ENCODE results near the gene MUC22.
"Not testable (repeated sequence)": the region's sequence is repeated elsewhere in the genome, so short reads cannot be mapped to it uniquely, and the experiment has no call there.

MUC22 gene

DNA sequence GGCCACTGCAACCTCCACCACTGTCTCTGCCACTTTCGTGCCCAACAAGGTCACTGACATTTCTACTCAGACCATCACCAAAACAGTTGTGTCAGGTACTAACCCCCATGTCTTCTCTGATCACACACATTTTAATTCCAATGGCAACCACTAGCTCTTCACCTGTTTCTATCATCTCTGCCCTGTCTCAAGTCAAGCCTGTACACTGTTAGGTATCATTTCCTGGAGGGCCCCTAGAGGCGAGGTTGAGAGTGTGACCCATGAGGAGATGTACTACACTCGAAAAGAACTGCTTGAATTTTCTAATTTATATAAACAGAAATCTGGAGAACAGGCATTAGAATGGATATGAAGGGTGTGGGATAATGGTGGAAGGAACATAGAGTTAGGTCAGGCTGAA lies 44.1 kb upstream of the MUC22 start:
- Histone ChIP-seq H3K9me3 (ENCODE audit: control insufficient read depth, insufficient read depth, low read length) (no peaks in the 10 kb centered on the region), H3K4me1 (ENCODE audit: control insufficient read depth, low read length) (no peaks in the 10 kb centered on the region), H3K79me2 (ENCODE audit: control insufficient read depth, low read length) (no peaks in the 10 kb centered on the region), H3F3A (ENCODE audit: control insufficient read depth, insufficient read depth) (no peaks in the 10 kb centered on the region), H3K4me3 (ENCODE audit: low read length) (no peak overlapping the region), H3K9me2 (replicated peaks; ENCODE audit: control insufficient read depth, low read length) (no peaks in the 10 kb centered on the region), H4K20me1 (ENCODE audit: control insufficient read depth, insufficient read depth, low read depth, low read length) (no peaks in the 10 kb centered on the region), H3K27me3 (ENCODE audit: control insufficient read depth, low read length) (peaks cover 4% of the 10 kb centered on the region), H3K36me3 (ENCODE audit: control insufficient read depth, low read length) (no peaks in the 10 kb centered on the region), H3K4me2 (ENCODE audit: low read length) (no peak overlapping the region), H3K27ac (ENCODE audit: low read depth, low read length) (no peak overlapping the region)
- TF ChIP-seq CTCF (IDR thresholded peaks at IDR 0.05; ENCODE audit: low read depth, low read length, poor library complexity, severe bottlenecking) (no peak), EZH2phosphoT487 (IDR thresholded peaks at IDR 0.05; ENCODE audit: borderline replicate concordance, low read length) (no peak)

- not testable (repeated sequence) for H3K27ac ChIP-seq (ENCODE audit: low read depth, low read length); H3K4me3 ChIP-seq (ENCODE audit: low read length); H3K9me3 ChIP-seq (ENCODE audit: control insufficient read depth, insufficient read depth, low read length); H4K20me1 ChIP-seq (ENCODE audit: control insufficient read depth, insufficient read depth, low read depth, low read length); H3K4me1 ChIP-seq (ENCODE audit: control insufficient read depth, low read length); H3K79me2 ChIP-seq (ENCODE audit: control insufficient read depth, low read length); H3K27me3 ChIP-seq (ENCODE audit: control insufficient read depth, low read length); H3K9me2 ChIP-seq (replicated peaks; ENCODE audit: control insufficient read depth, low read length); H3K36me3 ChIP-seq (ENCODE audit: control insufficient read depth, low read length); H3K4me2 ChIP-seq (ENCODE audit: low read length); H3F3A ChIP-seq (ENCODE audit: control insufficient read depth, insufficient read depth)
Observed at GRCh38 chr6:30969171-30969570, 41.1 kb upstream of the MUC22 start.

DNA sequence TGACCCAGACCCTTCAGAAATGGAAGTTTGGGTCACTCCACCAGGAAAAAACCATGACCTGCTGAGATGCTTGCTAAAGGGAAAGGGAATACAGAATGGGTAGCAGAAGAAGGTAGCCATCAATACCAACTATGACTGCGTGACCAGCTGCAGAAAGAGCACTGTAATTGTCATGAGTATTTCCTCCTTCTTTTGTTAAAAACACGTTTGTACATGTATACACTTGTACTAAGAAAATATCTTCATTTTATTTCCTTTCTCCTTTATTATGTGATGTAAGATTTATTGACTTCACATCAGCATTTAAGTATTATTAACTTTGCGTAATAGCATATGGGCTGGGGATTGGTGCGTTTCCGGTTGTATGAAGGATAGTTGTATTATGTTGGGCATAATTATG lies 39.3 kb upstream of the MUC22 start:
- Histone ChIP-seq H3F3A (ENCODE audit: control insufficient read depth, insufficient read depth) (no peaks in the 10 kb centered on the region), H3K36me3 (ENCODE audit: control insufficient read depth, low read length) (no peaks in the 10 kb centered on the region), H3K9me2 (replicated peaks; ENCODE audit: control insufficient read depth, low read length) (no peaks in the 10 kb centered on the region), H3K27me3 (ENCODE audit: control insufficient read depth, low read length) (peaks cover 6% of the 10 kb centered on the region), H3K4me2 (ENCODE audit: low read length) (no peak overlapping the region), H3K4me1 (ENCODE audit: control insufficient read depth, low read length) (no peaks in the 10 kb centered on the region), H4K20me1 (ENCODE audit: control insufficient read depth, insufficient read depth, low read depth, low read length) (no peaks in the 10 kb centered on the region), H3K9me3 (ENCODE audit: control insufficient read depth, insufficient read depth, low read length) (no peaks in the 10 kb centered on the region), H3K27ac (ENCODE audit: low read depth, low read length) (no peak overlapping the region), H3K79me2 (ENCODE audit: control insufficient read depth, low read length) (no peaks in the 10 kb centered on the region), H3K4me3 (ENCODE audit: low read length) (no peak overlapping the region)
- no peak for TF ChIP-seq EZH2phosphoT487 (IDR thresholded peaks at IDR 0.05; ENCODE audit: borderline replicate concordance, low read length)
- TF ChIP-seq CTCF (IDR thresholded peaks at IDR 0.05; ENCODE audit: low read depth, low read length, poor library complexity, severe bottlenecking), result no peak

GRCh38 chr6:30972816-30973215 lies 37.5 kb upstream of the MUC22 start:
- Histone ChIP-seq H3K4me1 (ENCODE audit: control insufficient read depth, low read length) (no peaks in the 10 kb centered on the region), H3K4me3 (ENCODE audit: low read length) (no peak overlapping the region), H3K27me3 (ENCODE audit: control insufficient read depth, low read length) (peaks cover 7% of the 10 kb centered on the region), H3K79me2 (ENCODE audit: control insufficient read depth, low read length) (no peaks in the 10 kb centered on the region), H3K27ac (ENCODE audit: low read depth, low read length) (no peak overlapping the region), H3K4me2 (ENCODE audit: low read length) (no peak overlapping the region), H3F3A (ENCODE audit: control insufficient read depth, insufficient read depth) (no peaks in the 10 kb centered on the region), H3K9me2 (replicated peaks; ENCODE audit: control insufficient read depth, low read length) (no peaks in the 10 kb centered on the region), H3K9me3 (ENCODE audit: control insufficient read depth, insufficient read depth, low read length) (no peaks in the 10 kb centered on the region), H3K36me3 (ENCODE audit: control insufficient read depth, low read length) (no peaks in the 10 kb centered on the region), H4K20me1 (ENCODE audit: control insufficient read depth, insufficient read depth, low read depth, low read length) (no peaks in the 10 kb centered on the region)
- TF ChIP-seq CTCF (IDR thresholded peaks at IDR 0.05; ENCODE audit: low read depth, low read length, poor library complexity, severe bottlenecking), result no peak
- no peak for TF ChIP-seq EZH2phosphoT487 (IDR thresholded peaks at IDR 0.05; ENCODE audit: borderline replicate concordance, low read length)

Measured in DOHH2 (cell line).